GM19193 (cell line): ENCODE measurements around the gene ZNF512B.

Source experiments
- POLR2A ChIP-seq: IDR thresholded peaks from 4 replicates; pipeline ENCODE4 v1.6.1; 2011; ENCODE audit not compliant: insufficient read depth, insufficient read length; ENCODE audit errors: extremely low read depth

Gene ZNF512B

DNA sequence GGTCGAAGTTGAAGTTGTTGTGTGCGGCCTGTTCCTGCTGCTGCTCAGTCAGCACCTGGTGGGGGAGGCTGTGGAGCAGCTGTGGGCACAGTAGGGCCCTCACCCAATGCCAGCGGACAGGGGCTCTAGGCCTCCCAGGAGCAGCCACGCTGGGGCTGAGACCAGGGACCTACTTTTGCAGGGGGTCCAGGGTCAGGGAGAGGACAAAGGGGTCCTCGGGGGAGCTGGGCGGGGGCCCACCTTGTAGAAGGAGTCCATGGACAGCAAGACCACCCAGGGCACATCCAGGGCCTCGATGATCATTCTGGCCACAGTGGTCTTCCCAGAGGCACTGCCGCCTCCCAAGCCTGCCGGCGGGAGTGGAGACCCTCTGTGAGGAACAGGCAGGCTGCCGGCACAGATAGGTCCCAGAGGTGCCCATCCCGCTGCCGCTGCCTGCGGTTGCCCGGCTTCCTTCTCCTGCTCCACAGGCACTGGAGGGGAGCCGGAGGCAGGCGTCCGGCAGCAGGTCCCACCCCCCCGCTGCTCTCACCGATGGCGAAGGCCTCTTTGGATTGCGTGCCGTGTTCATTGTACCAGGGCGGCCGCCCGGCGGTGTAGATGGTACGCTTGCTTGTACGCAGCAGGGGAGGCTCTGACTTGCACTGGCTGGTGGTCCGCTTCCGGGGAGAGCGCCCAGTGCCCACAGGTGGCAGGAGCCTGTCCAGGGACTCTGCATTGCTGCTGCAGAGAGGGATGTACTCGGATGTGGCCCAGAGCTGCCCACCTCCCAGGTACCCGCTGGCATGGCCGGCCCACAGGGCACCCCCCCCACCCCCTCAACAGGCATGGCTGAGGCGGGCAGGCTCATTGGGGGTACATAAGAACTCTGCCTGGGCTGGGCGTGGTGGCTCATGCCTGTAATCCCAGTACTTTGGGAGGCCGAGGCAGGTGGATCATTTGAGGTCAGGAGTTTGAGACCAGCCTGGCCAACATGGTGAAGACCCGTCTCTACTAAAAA lies 23.5 kb downstream of the ZNF512B start:
- TF ChIP-seq POLR2A, result no peak

DNA sequence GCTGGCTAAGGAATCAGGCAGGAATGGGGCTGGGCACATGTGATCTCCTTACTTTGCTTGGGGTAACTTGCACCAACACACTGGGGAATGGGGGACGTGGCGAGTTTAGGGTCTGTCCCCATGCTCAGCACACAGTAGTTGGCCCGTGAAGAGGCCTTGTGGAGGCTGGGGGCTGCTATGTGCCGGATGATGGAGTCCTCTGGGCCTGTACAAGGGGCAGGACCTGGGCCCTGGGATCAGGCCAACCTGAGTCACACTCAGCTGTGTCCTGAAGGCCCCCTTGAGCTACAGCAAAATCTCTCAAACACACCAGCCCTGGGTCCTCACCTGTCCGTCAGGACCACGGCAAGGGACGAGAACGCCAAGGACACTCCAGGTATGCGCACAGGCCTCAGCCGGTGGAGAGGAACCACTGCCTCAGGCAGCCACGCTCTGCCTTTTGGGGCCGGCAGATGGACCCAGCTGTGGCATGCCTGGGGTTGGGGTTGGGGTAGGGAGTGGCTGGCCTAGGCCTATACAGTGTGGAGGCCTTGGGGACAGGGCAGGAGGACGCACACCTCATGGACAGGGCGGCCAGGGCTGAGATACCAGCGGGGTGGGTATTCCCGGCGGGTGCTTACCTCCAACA lies 24.6 kb downstream of the ZNF512B start:
- no peak for TF ChIP-seq POLR2A

DNA sequence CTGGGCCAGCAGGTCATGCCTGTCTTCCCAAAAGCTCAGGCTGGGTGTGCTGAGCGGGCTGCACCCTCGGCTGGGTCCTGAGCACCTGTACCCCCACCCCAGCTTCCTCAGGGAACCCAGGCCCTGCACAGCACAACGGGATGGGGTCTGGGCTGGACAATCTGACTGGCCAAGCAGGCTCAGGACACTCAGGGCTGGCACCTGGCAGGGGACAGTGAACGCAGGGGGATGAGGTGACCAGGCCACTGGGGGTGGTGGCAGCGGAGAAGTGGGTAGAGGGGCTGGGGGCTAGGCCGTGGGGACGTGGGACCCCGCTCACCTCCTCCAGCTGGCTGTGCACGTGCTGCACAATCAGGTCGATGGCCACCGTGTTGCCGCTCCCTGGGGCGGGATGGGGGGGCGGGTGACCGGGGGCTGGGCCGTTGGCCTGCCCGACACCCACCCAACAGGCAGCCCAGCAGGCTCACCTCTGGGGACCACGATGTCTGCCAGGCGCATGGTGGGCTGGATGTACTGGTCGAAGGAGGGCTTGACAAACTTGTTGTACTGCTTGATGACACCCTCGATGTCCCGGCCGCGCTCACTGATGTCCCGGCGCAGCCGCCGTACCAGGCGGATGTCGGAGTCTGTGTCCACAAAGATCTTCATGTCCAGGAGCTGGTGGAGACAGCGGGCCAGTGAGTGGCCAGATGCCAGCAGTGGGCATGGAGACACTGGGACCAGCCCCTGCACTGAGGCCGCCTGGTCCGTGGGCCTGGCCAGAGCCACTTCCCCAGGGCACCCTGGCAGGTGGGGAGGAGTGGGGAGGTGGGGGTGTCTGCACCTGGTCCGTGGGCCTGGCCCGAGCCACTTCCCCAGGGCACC lies 25.4 kb downstream of the ZNF512B start:
- no peak for TF ChIP-seq POLR2A

DNA sequence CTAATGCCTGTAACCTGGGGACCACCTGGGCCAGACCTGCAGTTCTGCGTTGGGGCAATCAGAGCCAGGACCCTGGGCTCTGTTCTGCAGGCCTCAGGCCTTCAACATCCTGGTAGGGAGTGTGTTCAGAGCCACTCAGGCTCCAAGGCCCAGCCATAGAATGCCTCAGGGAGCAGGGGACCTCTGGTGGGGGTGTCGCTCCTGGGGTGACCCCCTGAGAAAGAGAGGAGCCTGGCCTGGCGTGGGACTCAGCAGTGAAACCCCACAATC lies 26.0 kb downstream of the ZNF512B start:
- TF ChIP-seq POLR2A, result no peak

DNA sequence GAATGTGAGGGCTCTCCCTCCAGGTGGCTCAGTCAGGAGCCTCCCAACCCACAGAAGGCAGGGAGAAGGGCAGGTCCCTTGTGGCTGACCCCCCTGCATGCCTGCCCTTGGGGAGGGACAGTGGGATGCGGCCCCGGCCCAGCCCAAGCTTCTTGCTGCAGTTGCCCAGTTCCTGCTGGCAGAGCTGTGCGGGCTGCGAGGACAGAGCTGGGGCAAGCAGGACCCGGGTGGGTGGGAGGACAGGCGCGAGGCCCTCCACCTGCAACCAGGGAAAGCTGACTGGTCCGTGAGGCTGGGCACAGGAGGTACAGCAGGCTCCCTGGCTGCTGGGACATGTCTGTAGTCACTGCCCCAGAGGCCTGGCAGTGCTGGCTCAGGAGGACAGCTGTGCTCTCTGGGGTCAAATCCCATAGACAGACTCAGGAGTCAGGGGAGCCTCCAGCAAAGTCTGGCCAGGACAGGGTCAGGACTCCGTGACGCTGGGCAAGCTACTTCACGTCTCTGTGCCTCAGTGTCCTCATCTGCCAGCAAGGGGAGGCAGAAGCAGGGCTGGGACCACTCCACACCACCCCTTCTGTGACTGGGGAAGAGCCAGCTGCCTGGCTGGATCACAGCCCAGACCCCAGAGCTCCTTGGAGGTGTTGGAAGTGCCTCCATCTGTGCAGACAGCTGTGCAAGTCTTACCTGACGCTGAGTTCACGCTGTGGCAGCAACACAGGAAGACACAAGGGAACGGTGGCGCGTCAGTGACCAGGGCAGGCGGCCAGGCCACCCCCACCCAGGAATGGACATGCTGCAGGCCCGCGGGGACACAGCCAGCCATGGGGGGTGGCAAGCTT lies 26.5 kb downstream of the ZNF512B start:
- TF ChIP-seq POLR2A, result no peak

DNA sequence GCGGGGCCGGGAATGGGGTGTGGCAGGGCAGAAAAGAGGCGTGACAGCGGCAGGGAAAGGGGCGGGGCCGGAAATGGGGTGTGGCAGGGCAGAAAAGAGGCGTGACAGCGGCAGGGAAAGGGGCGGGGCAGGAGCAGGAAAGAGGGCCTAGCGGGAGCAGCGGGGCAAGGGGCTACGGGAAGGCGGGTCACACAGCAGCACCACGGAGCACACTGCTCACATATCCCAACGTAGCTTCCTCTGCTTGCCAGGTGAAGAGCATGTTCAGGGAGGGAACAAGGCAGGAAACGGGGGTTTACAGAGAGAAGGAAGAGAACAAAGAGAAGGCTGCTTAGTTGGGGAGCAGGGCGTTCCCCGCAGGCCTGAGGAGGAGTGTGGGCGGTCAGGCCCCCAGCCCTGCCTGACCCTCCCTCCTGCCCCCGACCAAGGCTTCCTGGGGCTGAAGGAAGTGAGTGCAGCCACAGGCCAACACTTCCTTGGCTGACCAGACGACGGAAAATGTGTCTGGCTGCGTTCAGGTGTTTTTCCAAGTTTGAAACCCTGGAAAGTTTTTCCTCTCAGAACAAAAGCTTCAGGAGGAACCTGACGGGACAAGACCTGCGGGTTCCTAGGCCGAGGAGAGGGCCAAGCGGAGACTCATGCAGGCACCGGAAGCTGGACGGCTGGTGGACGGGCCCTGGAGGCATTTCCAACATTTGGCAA lies 27.3 kb downstream of the ZNF512B start:
- no peak for TF ChIP-seq POLR2A

DNA sequence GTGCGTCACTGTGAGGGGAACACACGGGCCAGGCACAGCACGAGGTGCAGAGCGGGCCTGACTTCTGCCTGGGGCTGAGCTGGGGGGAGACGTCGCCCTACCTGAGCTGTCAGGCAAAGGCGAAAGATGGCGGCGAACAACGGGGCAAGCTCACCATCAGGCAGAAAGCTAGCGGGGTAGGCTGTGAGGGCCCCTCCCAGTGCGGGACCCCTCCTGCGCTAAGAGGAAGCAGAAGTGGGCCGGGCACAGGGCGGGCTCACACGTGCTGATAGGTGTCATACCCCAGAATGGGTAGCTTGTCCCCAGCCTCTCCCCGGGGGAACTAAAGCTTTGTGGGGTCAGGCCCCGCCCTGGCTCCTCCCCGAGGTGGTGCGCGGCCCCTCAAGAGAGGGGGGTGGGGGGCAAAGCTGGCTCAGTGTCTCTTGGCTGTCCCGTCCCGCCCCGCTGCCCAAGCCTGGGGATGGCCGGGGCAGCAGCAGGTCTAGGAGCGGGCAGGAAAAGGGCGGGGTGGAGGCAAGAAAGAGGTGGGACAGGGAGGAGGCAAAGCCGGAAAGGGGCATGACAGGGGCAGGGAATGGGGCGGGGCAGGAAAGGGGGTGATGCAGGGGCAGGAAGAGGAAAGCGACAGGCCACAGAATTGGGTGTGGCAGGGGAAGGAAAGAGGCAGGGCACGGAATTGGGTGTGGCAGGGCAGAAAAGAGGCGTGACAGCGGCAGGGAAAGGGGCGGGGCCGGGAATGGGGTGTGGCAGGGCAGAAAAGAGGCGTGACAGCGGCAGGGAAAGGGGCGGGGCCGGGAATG lies 28.2 kb downstream of the ZNF512B start:
- no peak for TF ChIP-seq POLR2A

DNA sequence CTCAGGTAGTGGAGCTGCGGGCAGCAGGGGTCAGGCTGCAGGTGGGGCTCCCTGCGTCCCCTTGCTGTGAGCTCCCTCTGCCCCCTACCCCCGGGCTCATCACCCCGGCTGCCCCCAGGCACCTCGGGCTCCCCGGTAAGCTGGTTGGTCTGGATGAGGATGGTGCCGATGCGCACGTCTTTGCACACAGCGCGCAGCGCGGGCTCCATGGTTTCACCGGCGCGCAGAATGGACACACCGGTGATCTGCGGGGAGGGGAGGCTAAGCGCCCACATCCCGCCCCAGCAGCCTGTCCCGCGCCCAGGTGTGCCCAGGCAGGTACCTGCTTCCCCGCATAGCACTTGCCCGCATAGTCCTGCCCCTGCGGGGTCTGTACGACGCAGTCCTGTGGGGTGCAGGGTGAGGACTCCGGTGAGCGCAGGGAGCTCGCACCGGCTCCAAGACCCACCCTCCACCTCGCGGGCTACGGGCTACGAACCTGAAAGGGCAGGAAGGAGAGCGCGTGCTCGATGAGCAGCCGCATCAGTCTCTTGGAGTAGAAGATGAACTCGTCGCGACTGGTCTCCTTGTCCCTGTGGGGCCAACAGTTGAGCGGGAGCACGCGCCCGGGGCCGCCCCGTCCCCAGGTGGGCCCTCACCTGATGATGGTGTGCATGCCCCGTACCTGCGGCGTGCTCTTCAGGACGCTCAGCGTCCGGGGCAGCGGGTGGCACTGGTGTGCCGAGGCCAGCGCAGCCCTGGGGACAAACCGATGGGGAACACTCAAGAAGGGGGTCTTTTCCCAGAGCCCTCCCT lies 29.1 kb downstream of the ZNF512B start:
- no peak for TF ChIP-seq POLR2A

DNA sequence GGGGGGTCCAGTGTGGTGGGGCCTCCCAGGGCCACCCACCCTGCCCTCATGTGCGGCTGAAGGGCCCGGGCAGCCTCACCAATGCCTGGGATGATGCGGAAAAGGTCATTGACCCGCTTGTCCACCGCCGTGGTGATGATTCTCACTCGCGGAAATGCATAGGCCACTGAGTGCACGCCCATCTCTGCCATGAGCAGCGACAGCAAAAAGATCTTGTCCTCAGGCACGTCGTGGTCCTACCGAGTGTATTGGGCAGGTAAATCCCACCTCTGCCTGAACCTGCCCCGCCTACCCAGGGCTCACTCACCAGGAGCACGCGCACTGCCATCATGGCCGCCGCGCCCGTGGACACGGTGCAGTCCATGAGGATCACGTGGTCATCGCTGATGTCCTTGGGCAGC lies 29.7 kb downstream of the ZNF512B start:
- TF ChIP-seq POLR2A, result no peak

DNA sequence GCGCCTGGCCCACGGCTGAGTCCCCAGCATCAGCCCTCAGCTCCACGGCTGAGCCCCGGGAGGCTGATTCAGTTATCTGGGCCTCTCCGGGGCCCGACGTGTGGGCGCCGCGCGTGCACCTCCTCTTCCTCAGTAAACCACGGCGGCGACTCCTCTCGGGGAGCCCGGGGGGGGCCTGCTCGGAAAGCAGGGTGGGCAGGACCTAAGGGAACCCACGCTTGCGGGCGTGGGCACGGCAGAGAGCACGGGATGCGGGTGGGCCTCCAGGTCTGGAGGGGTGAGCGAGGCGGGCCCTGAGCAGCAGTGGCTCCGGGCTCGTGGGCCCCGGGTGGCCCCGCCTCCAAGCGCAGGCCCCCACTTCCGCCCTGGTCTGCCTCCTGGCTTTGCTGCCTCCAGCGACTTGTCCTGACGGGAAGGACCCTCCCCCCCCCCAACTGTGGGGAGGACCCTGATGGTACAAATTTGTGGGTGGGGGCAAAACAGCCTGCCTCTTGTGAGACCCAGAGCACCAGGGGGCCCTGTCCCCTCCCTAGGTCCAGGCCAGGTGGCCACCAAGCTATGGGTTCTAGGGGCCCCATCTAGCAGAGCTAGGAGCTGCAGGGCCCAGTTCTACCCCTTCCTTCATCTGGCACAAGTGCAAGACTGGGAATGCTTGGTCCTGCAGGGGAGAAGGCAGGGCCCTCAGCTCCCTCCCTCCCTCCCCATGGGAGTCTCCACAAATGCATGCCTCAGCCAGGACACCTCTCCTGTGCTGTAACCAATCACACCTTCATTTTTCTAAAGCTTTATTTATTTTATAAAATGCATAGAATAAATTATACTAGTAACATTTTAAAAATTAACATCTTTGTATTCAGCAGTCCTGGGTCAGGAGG lies 30.4 kb downstream of the ZNF512B start:
- TF ChIP-seq POLR2A, result no peak

DNA sequence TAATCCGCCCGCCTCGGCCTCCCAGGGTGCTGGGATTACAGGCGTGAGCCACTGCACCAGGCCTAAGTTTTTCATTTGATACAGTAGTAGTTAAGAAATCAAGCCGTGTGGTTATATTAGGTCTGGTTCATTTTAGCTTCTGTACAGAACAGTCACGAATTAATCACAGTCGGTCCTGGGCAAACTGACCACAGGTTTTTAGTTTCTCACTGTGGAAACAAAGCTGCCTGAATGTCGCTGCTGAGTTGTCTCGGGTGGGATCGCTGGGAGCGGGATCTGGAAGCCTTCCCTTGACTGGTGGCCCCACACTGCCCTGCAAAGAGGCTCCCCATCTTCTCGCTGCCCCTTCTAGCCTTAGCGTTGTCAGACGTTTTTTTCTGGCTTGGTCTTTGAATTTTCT lies 32.1 kb downstream of the ZNF512B start:
- TF ChIP-seq POLR2A, result no peak
